B cell (primary cell): ENCODE results near the gene BST2. TPM values are rescaled to one million over a fixed set of nuclear protein-coding genes. Genes with fewer than 3 reads are reported as not detected.

Experiments used
- ATAC-seq: fragments of 200-7000 bp; cut with Tn5 transposase; one replicate; pipeline ENCODE4 v1.10.0; 2021; ENCODE audit warnings: low read depth, mild to moderate bottlenecking, moderate number of reproducible peaks, moderate library complexity
- CTCF ChIA-PET: fragments of 350-600 bp; sonication (Branson Sonifier 250); formaldehyde crosslinking; loops from one replicate; lab custom pipeline; 2021; ENCODE audit warnings: antibody characterized with exemption, inconsistent platforms; lab: Charles Lee
- POLR2A ChIA-PET: fragments of 350-600 bp; sonication (Branson Sonifier 250); formaldehyde crosslinking; loops from one replicate; lab custom pipeline; 2021; ENCODE audit warnings: antibody characterized with exemption; lab: Charles Lee
- DNase-seq: peaks from one replicate; pipeline ENCODE4 v3.0.0; 2013
- H2AFZ ChIP-seq: 2 replicates; pipeline ENCODE4 v1.6.1; 2012; ENCODE audit warnings: mild to moderate bottlenecking, low read depth, low read length; ENCODE audit not compliant: insufficient read depth, poor library complexity, severe bottlenecking
- H3K27ac ChIP-seq, 2 donors: 1 replicate in 1 of 2; 2 replicates in 1 of 2; pipeline ENCODE4 v1.5.1; 2012 to 2013; ENCODE audit warnings: low read length in 2 of 2, mild to moderate bottlenecking in 2 of 2, moderate library complexity in 1 of 2
- H3K27me3 ChIP-seq, 4 experiments: fragments of 200-600 bp in 1 of 4; sonication (generic) in 1 of 4; replicated peaks in 1 of 4; 1 replicate in 2 of 4; 2 replicates in 2 of 4; pipeline versions ENCODE4 v1.6.1 to v1.7.0; 2013 to 2016; ENCODE audit warnings: low read length in 3 of 4, mild to moderate bottlenecking in 2 of 4, mixed read lengths in 1 of 4, moderate library complexity in 1 of 4; ENCODE audit not compliant: insufficient read depth in 4 of 4, control insufficient read depth in 3 of 4; ENCODE audit errors: control extremely low read depth in 1 of 4
- H3K36me3 ChIP-seq, 2 experiments: replicated peaks in 1 of 2; 1 replicate in 1 of 2; 2 replicates in 1 of 2; pipeline versions ENCODE4 v1.6.1 to v1.7.1; 2013; ENCODE audit warnings: low read length in 1 of 2; ENCODE audit not compliant: insufficient read depth in 2 of 2, control insufficient read depth in 1 of 2; ENCODE audit errors: control extremely low read depth in 1 of 2, extremely low read depth in 1 of 2
- H3K4me1 ChIP-seq, 2 donors: fragments of 200-600 bp in 1 of 2; sonication (generic) in 1 of 2; 1 replicate in 1 of 2; 2 replicates in 1 of 2; pipeline versions ENCODE4 v1.5.1 to v1.6.1; 2013 to 2017; ENCODE audit warnings: low read length in 2 of 2; ENCODE audit not compliant: control insufficient read depth in 2 of 2, insufficient read depth in 2 of 2
- H3K4me2 ChIP-seq: replicated peaks from 2 replicates; pipeline ENCODE3; 2012; ENCODE audit warnings: mild to moderate bottlenecking, low read depth, low read length; ENCODE audit not compliant: poor library complexity, severe bottlenecking
- H3K4me3 ChIP-seq, 5 experiments: fragments of 200-600 bp in 1 of 5; sonication (generic) in 1 of 5; 1 replicate in 3 of 5; 2 replicates in 2 of 5; pipeline versions ENCODE4 v1.5.1 to v1.7.0; 2011 to 2016; ENCODE audit warnings: low read length in 4 of 5, mild to moderate bottlenecking in 4 of 5, low read depth in 2 of 5, control low read depth in 1 of 5, moderate library complexity in 1 of 5; ENCODE audit not compliant: insufficient read depth in 1 of 5; ENCODE audit errors: control extremely low read depth in 1 of 5, extremely low read depth in 1 of 5
- H3K79me2 ChIP-seq: fragments of 200-600 bp; sonication (generic); one replicate; pipeline ENCODE4 v1.6.0; 2016; ENCODE audit warnings: low read length; ENCODE audit not compliant: control insufficient read depth, insufficient read depth
- H3K9ac ChIP-seq: fragments of 200-600 bp; sonication (generic); 2 replicates; pipeline ENCODE4 v1.6.1; 2017; ENCODE audit warnings: mild to moderate bottlenecking, low read length, moderate library complexity
- H3K9me3 ChIP-seq, 3 donors: one replicate each; pipeline versions ENCODE4 v1.6.1 to v1.7.1; 2013; ENCODE audit warnings: low read length in 2 of 3; ENCODE audit not compliant: control insufficient read depth in 2 of 3, insufficient read depth in 1 of 3; ENCODE audit errors: control extremely low read depth in 1 of 3
- H4K20me1 ChIP-seq: 2 replicates; pipeline ENCODE4 v1.6.0; 2012; ENCODE audit warnings: mild to moderate bottlenecking, low read length; ENCODE audit not compliant: insufficient read depth, control insufficient read depth, poor library complexity, severe bottlenecking
- H3K27ac Mint-ChIP-seq: one replicate; pipeline ENCODE4 v1.8.0; 2021; ENCODE audit warnings: mixed read lengths
- H3K27me3 Mint-ChIP-seq: one replicate; pipeline ENCODE4 v1.8.0; 2021; ENCODE audit warnings: mixed read lengths
- H3K4me1 Mint-ChIP-seq: one replicate; pipeline ENCODE4 v1.8.0; 2021; ENCODE audit warnings: mixed read lengths
- H3K4me3 Mint-ChIP-seq: one replicate; pipeline ENCODE4 v1.8.0; 2021; ENCODE audit warnings: mixed read lengths
- H3K9me3 Mint-ChIP-seq: one replicate; pipeline ENCODE4 v1.8.0; 2022; ENCODE audit warnings: mixed read lengths; ENCODE audit not compliant: insufficient read depth
- EZH2 ChIP-seq: IDR thresholded peaks from 2 replicates; pipeline ENCODE4 v1.6.1; 2012; ENCODE audit warnings: borderline replicate concordance, low read depth, mild to moderate bottlenecking, moderate library complexity, low read length; ENCODE audit not compliant: insufficient read depth, poor library complexity, severe bottlenecking
- WGBS: methylation state at CpG from one replicate; pipeline ENCODE4 v1.1.5; 2013; ENCODE audit warnings: missing lambda C conversion rate; ENCODE audit not compliant: insufficient coverage; 5-methylcytosine and 5-hydroxymethylcytosine counted together
- intact Hi-C: fragments of 100-400 bp; cut with micrococcal nuclease; formaldehyde crosslinking; loops from one replicate; pipeline ENCODE4 v1.10.0; 2022
- polyA plus RNA-seq: library from polyadenylated mRNA; depleted of rRNA; stranded (reverse); fragments of >200 nt; gene quantifications from 2 replicates; pipeline ENCODE4 v1.2.3, GENCODE V29; 2012
- total RNA-seq, 2 donors: library from RNA; stranded (reverse); fragments of 120-200 nt in 1 of 2; gene quantifications; 1 replicate in 1 of 2; 2 replicates in 1 of 2; pipeline versions ENCODE4 v1.2.3 to v1.2.4, GENCODE V29; 2013 to 2022
- TF ChIP-seq, protein P1 (sequence below): fragments of 200-600 bp; IDR thresholded peaks from one replicate; pipeline ENCODE4 v1.8.0; 2022; ENCODE audit warnings: antibody characterized with exemption, mild to moderate bottlenecking

BST2 gene
- total and polyA plus RNA-seq, 2 donors (not counting 1 experiment from before 2014, with no cell fraction given) = 59.7 to 79.5 TPM

DNA sequence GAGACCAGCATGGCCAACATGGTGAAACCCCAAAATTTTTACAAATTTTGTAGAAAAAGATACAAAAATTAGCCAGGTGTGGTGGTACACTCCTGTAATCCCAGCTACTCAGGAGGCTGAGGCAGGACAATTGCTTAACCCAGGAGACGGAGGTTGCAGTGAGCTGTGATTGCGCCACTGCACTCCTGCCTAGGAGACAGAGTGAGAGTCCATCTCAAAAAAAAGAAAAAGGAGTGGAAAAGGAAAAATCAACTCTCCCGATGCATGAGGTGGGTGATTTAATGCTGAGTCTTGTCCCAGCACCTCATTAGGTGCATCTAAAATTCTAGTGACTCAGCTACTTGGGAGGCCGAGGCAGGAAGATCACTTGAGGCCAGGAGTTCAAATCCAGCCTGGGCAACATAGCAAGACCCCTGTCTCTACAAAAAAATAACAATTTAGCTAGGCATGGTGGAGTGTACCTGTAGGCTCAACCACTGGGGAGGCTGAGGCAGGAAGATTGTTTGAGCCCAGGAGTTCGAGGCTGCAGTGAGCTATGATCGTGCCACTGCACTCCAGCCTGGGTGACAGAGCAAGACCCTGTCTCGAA is 48.3 kb downstream of the BST2 start:
- DNase-seq (no peak), ATAC-seq (no peak)
- H2AFZ ChIP-seq = no peak overlapping the region
- no peak for TF ChIP-seq EZH2
- TF ChIP-seq, protein P1, sequence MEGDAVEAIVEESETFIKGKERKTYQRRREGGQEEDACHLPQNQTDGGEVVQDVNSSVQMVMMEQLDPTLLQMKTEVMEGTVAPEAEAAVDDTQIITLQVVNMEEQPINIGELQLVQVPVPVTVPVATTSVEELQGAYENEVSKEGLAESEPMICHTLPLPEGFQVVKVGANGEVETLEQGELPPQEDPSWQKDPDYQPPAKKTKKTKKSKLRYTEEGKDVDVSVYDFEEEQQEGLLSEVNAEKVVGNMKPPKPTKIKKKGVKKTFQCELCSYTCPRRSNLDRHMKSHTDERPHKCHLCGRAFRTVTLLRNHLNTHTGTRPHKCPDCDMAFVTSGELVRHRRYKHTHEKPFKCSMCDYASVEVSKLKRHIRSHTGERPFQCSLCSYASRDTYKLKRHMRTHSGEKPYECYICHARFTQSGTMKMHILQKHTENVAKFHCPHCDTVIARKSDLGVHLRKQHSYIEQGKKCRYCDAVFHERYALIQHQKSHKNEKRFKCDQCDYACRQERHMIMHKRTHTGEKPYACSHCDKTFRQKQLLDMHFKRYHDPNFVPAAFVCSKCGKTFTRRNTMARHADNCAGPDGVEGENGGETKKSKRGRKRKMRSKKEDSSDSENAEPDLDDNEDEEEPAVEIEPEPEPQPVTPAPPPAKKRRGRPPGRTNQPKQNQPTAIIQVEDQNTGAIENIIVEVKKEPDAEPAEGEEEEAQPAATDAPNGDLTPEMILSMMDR = no peak
- H3K4me1 ChIP-seq = no peaks in the 10 kb centered on the region
- H3K27me3 ChIP-seq = peaks cover 0 to 15% (median 2%) of the 10 kb centered on the region in 4 experiments
- peaks cover 21% of the 10 kb centered on the region for H3K27me3 Mint-ChIP-seq
- 93% methylated on average over 3 of the region's 7 CpGs for WGBS
- no peaks in the 10 kb centered on the region for H3K9me3 Mint-ChIP-seq
- no peak overlapping the region for H3K9ac ChIP-seq
- no peak overlapping the region for H3K27ac Mint-ChIP-seq
- no peak overlapping the region for H3K4me3 ChIP-seq
- no peak overlapping the region for H3K4me2 ChIP-seq
- no peaks in the 10 kb centered on the region for H3K36me3 ChIP-seq
- ChIA-PET POLR2A (no interaction called here), CTCF (interaction anchor here (1.2 kb wide), 1 partner anchor 29 kb away, joined by 3 read pairs; no protein-coding TSS in a partner anchor)
- H3K79me2 ChIP-seq = no peaks in the 10 kb centered on the region
- no peaks in the 10 kb centered on the region for H3K9me3 ChIP-seq
- no peak overlapping the region for H3K27ac ChIP-seq
- no peaks in the 10 kb centered on the region for H3K4me1 Mint-ChIP-seq
- H3K4me3 Mint-ChIP-seq = no peak overlapping the region
- intact Hi-C loops = no loop called here
- no peaks in the 10 kb centered on the region for H4K20me1 ChIP-seq

DNA sequence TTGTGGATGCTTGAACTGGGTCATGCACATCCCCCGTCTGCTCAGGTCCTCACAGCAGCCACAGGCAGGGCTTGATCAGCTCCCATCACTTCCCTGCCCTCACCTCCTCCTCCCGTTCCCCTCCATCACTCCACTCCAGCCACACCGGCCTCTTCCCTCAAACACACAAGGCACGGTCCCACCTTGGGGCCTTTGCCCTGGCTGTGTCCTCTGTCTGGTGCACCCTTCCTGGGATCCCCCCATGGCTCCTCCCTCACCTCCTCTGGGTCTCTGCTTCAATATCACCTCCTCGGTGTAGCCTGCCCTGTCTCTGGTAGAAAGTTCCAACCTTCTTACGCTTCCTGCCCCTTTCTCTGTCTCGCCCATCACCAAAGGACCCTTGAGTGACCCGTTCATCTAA is 52.0 kb downstream of the BST2 start:
- H3K27me3 ChIP-seq = peaks cover 0 to 32% (median 12%) of the 10 kb centered on the region in 4 experiments
- no peaks in the 10 kb centered on the region for H3K9me3 ChIP-seq
- Mint-ChIP-seq H3K4me1 (no peaks in the 10 kb centered on the region), H3K9me3 (no peaks in the 10 kb centered on the region), H3K4me3 (no peak overlapping the region), H3K27ac (peak overlapping the region; percentile 15), H3K27me3 (peaks cover 36% of the 10 kb centered on the region)
- H3K79me2 ChIP-seq = no peaks in the 10 kb centered on the region
- H3K27ac ChIP-seq = no peak overlapping the region
- H3K4me2 ChIP-seq = no peak overlapping the region
- H3K4me1 ChIP-seq = no peaks in the 10 kb centered on the region
- no peak overlapping the region for H3K9ac ChIP-seq
- ChIA-PET CTCF (interaction anchor here (0.9 kb wide), 1 partner anchor 33 kb away, joined by 3 read pairs; no protein-coding TSS in a partner anchor), POLR2A (no interaction called here)
- H3K4me3 ChIP-seq = no peak overlapping the region
- no peak for ATAC-seq
- DNase-seq = no peak
- no peaks in the 10 kb centered on the region for H4K20me1 ChIP-seq
- no peak overlapping the region for H2AFZ ChIP-seq
- 87% methylated on average over 8 of the region's 8 CpGs for WGBS
- intact Hi-C loops = no loop called here
- H3K36me3 ChIP-seq = no peaks in the 10 kb centered on the region
- no peak for TF ChIP-seq EZH2
- TF ChIP-seq, protein P1 = no peak
